GM23338 (cell line): Measurements from ENCODE around the gene YPEL5. TPM values are rescaled to one million over a fixed set of nuclear protein-coding genes. Genes with fewer than 3 reads are reported as not detected.

Experiments used
- ATAC-seq: fragments of 200-7000 bp; cut with Tn5 transposase; 3 replicates; pipeline ENCODE4 v1.9.1; 2020
- DNase-seq: peaks from one replicate; pipeline ENCODE4 v3.0.0-alpha.2; 2015; ENCODE audit warnings: low spot score
- H2AFZ ChIP-seq: fragments of 200-600 bp; sonication (generic); 2 replicates; pipeline ENCODE4 v1.8.0; 2016; ENCODE audit warnings: antibody characterized with exemption, mild to moderate bottlenecking, moderate library complexity
- H3F3A ChIP-seq: fragments of 200-600 bp; sonication (generic); replicated peaks from 2 replicates; pipeline ENCODE4 v1.8.0; 2017; ENCODE audit warnings: antibody characterized with exemption, mixed run types, low read depth
- H3K27ac ChIP-seq: fragments of 200-600 bp; sonication (generic); 2 replicates; pipeline ENCODE4 v1.6.1; 2016; ENCODE audit warnings: low read depth
- H3K27me3 ChIP-seq: fragments of 200-600 bp; sonication (generic); 2 replicates; pipeline ENCODE4 v1.8.0; 2016; ENCODE audit warnings: mild to moderate bottlenecking, mixed run types, moderate library complexity; ENCODE audit not compliant: insufficient read depth
- H3K36me3 ChIP-seq: fragments of 200-600 bp; sonication (generic); 2 replicates; pipeline ENCODE4 v1.8.0; 2016; ENCODE audit warnings: mild to moderate bottlenecking; ENCODE audit not compliant: insufficient read depth
- H3K4me1 ChIP-seq: fragments of 200-600 bp; sonication (generic); 2 replicates; pipeline ENCODE4 v1.8.0; 2016; ENCODE audit warnings: mild to moderate bottlenecking, moderate library complexity; ENCODE audit not compliant: insufficient read depth
- H3K4me2 ChIP-seq: fragments of 200-600 bp; sonication (generic); 2 replicates; pipeline ENCODE4 v1.7.1; 2017; ENCODE audit warnings: mixed run types
- H3K4me3 ChIP-seq: fragments of 200-600 bp; sonication (generic); 2 replicates; pipeline ENCODE4 v1.6.1; 2016; ENCODE audit warnings: mixed run types
- H3K79me2 ChIP-seq: fragments of 200-600 bp; sonication (generic); replicated peaks from 2 replicates; pipeline ENCODE4 v1.8.0; 2017; ENCODE audit warnings: mild to moderate bottlenecking; ENCODE audit not compliant: insufficient read depth
- H3K9me2 ChIP-seq: fragments of 200-600 bp; sonication (generic); 2 replicates; pipeline ENCODE4 v1.8.0; 2017; ENCODE audit not compliant: insufficient read depth
- H4K20me1 ChIP-seq: fragments of 200-600 bp; sonication (generic); replicated peaks from 2 replicates; pipeline ENCODE4 v1.8.0; 2017; ENCODE audit warnings: mild to moderate bottlenecking; ENCODE audit not compliant: insufficient read depth
- H3K27ac Mint-ChIP-seq: 2 replicates; pipeline ENCODE4 v1.8.0; 2020; ENCODE audit warnings: inconsistent platforms, mild to moderate bottlenecking, moderate library complexity, mixed read lengths
- H3K27me3 Mint-ChIP-seq: 3 replicates; pipeline ENCODE4 v1.8.0; 2022; ENCODE audit warnings: low read depth, mild to moderate bottlenecking, moderate library complexity, mixed read lengths, inconsistent platforms; ENCODE audit not compliant: insufficient read depth, poor library complexity
- H3K36me3 Mint-ChIP-seq: 3 replicates; pipeline ENCODE4 v1.8.0; 2021; ENCODE audit warnings: low read depth, mild to moderate bottlenecking, inconsistent platforms, moderate library complexity, mixed read lengths
- H3K4me1 Mint-ChIP-seq: 3 replicates; pipeline ENCODE4 v1.8.0; 2020; ENCODE audit warnings: mild to moderate bottlenecking, inconsistent platforms, mixed read lengths
- H3K4me3 Mint-ChIP-seq: 3 replicates; pipeline ENCODE4 v1.8.0; 2021; ENCODE audit warnings: moderate library complexity, mild to moderate bottlenecking, inconsistent platforms, mixed read lengths
- H3K9me3 Mint-ChIP-seq: 3 replicates; pipeline ENCODE4 v1.8.0; 2020; ENCODE audit warnings: moderate library complexity, mild to moderate bottlenecking, inconsistent platforms, mixed read lengths
- CREB1 ChIP-seq: fragments of 250-450 bp; sonication (Bioruptor Pico); IDR thresholded peaks from 2 replicates; pipeline ENCODE4 v1.5.0; 2020; ENCODE audit warnings: low read depth, mild to moderate bottlenecking, moderate library complexity
- EZH2 ChIP-seq: fragments of 200-600 bp; sonication (generic); IDR thresholded peaks from one replicate; pipeline ENCODE4 v1.8.0; 2017; ENCODE audit warnings: antibody characterized with exemption, mild to moderate bottlenecking, low read depth; ENCODE audit not compliant: unreplicated experiment
- JUNB ChIP-seq: IDR thresholded peaks from one replicate; pipeline ENCODE4 v1.6.1; 2016; ENCODE audit warnings: antibody characterized with exemption; ENCODE audit not compliant: unreplicated experiment
- NANOG ChIP-seq: IDR thresholded peaks from 2 replicates; pipeline ENCODE4 v1.6.1; 2016; ENCODE audit warnings: antibody characterized with exemption, borderline replicate concordance
- POLR2AphosphoS5 ChIP-seq: IDR thresholded peaks from 2 replicates; pipeline ENCODE4 v1.6.1; 2016; ENCODE audit warnings: antibody characterized with exemption, low read depth
- STAT1 ChIP-seq: IDR thresholded peaks from one replicate; pipeline ENCODE4 v1.6.1; 2016; ENCODE audit warnings: antibody characterized with exemption; ENCODE audit not compliant: unreplicated experiment
- ZNF114 ChIP-seq: fragments of 250-450 bp; sonication (Bioruptor Pico); IDR thresholded peaks from 2 replicates; pipeline ENCODE4 v1.5.0; 2020; ENCODE audit warnings: mild to moderate bottlenecking, moderate library complexity
- polyA plus RNA-seq: library from polyadenylated mRNA; unstranded; fragments of >200 nt; fragmentation: Nextera tagmentation; extraction: Ambion mirVana; gene quantifications from 2 replicates; pipeline ENCODE4 v1.2.1, GENCODE V29; 2016
- total RNA-seq: library from RNA; depleted of rRNA; stranded (reverse); fragments of >200 nt; shearing (Covaris generic); gene quantifications from 2 replicates; pipeline ENCODE4 v1.2.3, GENCODE V29; 2014
- TF ChIP-seq, protein P1 (sequence below): IDR thresholded peaks from one replicate; pipeline ENCODE4 v1.6.1; 2018; ENCODE audit warnings: antibody characterized with exemption; ENCODE audit not compliant: unreplicated experiment
- TF ChIP-seq, protein P2 (sequence below): IDR thresholded peaks from 2 replicates; pipeline ENCODE4 v1.6.1; 2016; ENCODE audit warnings: antibody characterized with exemption
- TF ChIP-seq, protein P3 (sequence below), 2 experiments: fragments of 200-600 bp in 1 of 2; sonication (generic) in 1 of 2; conservative IDR thresholded peaks; 2 replicates each; pipeline versions ENCODE4 v1.5.1 to v1.6.1; 2016 to 2017; ENCODE audit warnings: antibody characterized with exemption in 2 of 2, low read depth in 2 of 2, mild to moderate bottlenecking in 2 of 2, moderate library complexity in 1 of 2

YPEL5 gene
- total and polyA plus RNA-seq, 2 experiments from 2014 or later = 24.9 to 31.1 TPM

DNA sequence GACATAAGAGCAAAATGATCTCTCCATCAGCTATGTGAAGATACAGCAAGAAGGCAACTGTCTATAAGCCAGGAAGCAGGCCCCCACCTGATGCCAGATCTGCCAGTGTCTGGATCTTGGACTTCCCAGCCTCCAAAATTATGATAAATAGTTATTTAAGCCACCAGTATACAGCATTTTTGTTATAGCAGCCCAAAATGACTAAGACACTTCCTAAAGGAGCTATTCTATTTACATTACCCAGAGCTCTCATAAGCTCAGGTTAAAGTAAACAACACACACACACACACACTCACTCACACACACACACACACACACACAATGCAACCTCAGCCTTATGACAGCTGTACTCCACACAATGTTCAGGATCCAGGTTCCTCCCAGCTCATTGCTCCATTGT is 5.7 kb upstream of the YPEL5 start:
- no peaks in the 10 kb centered on the region for H3K9me3 Mint-ChIP-seq
- ATAC-seq (no peak), DNase-seq (no peak)
- Histone ChIP-seq H3K9me2 (no peaks in the 10 kb centered on the region), H3F3A (no peaks in the 10 kb centered on the region), H3K4me3 (no peak overlapping the region), H3K27me3 (peaks cover 9% of the 10 kb centered on the region; the same call in 1 of the 2 replicates), H4K20me1 (no peaks in the 10 kb centered on the region), H3K36me3 (no peaks in the 10 kb centered on the region), H3K4me1 (no peaks in the 10 kb centered on the region), H3K4me2 (no peak overlapping the region), H2AFZ (no peak overlapping the region), H3K27ac (no peak overlapping the region), H3K79me2 (no peaks in the 10 kb centered on the region)
- H3K4me1 Mint-ChIP-seq = no peaks in the 10 kb centered on the region
- H3K36me3 Mint-ChIP-seq = no peaks in the 10 kb centered on the region
- H3K4me3 Mint-ChIP-seq = no peak overlapping the region
- H3K27me3 Mint-ChIP-seq = peaks cover 3% of the 10 kb centered on the region
- TF ChIP-seq CREB1 (CRISPR knock-in tag) = no peak
- no peak for TF ChIP-seq STAT1
- TF ChIP-seq JUNB = no peak
- TF ChIP-seq, protein P1, sequence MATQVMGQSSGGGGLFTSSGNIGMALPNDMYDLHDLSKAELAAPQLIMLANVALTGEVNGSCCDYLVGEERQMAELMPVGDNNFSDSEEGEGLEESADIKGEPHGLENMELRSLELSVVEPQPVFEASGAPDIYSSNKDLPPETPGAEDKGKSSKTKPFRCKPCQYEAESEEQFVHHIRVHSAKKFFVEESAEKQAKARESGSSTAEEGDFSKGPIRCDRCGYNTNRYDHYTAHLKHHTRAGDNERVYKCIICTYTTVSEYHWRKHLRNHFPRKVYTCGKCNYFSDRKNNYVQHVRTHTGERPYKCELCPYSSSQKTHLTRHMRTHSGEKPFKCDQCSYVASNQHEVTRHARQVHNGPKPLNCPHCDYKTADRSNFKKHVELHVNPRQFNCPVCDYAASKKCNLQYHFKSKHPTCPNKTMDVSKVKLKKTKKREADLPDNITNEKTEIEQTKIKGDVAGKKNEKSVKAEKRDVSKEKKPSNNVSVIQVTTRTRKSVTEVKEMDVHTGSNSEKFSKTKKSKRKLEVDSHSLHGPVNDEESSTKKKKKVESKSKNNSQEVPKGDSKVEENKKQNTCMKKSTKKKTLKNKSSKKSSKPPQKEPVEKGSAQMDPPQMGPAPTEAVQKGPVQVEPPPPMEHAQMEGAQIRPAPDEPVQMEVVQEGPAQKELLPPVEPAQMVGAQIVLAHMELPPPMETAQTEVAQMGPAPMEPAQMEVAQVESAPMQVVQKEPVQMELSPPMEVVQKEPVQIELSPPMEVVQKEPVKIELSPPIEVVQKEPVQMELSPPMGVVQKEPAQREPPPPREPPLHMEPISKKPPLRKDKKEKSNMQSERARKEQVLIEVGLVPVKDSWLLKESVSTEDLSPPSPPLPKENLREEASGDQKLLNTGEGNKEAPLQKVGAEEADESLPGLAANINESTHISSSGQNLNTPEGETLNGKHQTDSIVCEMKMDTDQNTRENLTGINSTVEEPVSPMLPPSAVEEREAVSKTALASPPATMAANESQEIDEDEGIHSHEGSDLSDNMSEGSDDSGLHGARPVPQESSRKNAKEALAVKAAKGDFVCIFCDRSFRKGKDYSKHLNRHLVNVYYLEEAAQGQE = no peak
- TF ChIP-seq, protein P2, sequence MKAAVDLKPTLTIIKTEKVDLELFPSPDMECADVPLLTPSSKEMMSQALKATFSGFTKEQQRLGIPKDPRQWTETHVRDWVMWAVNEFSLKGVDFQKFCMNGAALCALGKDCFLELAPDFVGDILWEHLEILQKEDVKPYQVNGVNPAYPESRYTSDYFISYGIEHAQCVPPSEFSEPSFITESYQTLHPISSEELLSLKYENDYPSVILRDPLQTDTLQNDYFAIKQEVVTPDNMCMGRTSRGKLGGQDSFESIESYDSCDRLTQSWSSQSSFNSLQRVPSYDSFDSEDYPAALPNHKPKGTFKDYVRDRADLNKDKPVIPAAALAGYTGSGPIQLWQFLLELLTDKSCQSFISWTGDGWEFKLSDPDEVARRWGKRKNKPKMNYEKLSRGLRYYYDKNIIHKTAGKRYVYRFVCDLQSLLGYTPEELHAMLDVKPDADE = no peak
- no peak for TF ChIP-seq ZNF114 (CRISPR knock-in tag)
- TF ChIP-seq EZH2 = no peak
- no peak overlapping the region for H3K27ac Mint-ChIP-seq

DNA sequence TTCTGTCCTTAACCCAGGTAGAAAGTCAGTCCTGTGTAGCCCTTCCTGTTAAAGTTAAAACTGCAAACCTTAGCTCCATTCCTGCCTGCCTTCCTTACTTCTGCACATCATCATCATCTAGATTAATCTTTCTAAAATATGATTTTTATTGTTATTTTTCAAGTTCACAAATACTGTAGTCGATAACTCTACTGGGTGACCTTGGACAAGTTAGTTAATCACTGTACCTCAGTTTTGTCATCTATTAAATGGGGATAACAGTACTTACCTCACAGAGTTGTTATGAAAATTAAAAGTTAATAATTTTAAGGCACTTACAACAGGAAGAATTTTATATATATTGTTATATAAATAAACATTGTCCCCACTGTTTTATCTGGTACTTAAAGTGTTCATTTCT is 2.5 kb upstream of the YPEL5 start:
- ATAC-seq (no peak), DNase-seq (no peak)
- Histone ChIP-seq H3K4me1 (peaks cover 10% of the 10 kb centered on the region), H3K9me2 (no peaks in the 10 kb centered on the region), H4K20me1 (no peaks in the 10 kb centered on the region), H3K4me3 (no peak overlapping the region), H2AFZ (no peak overlapping the region), H3K36me3 (no peaks in the 10 kb centered on the region), H3K27ac (no peak overlapping the region), H3F3A (no peaks in the 10 kb centered on the region), H3K79me2 (no peaks in the 10 kb centered on the region), H3K27me3 (peaks cover 9% of the 10 kb centered on the region; the same call in 1 of the 2 replicates), H3K4me2 (no peak overlapping the region)
- peaks cover 14% of the 10 kb centered on the region; the same call in 2 of the 3 replicates for H3K4me1 Mint-ChIP-seq
- no peak overlapping the region for H3K4me3 Mint-ChIP-seq
- H3K27ac Mint-ChIP-seq = no peak overlapping the region
- no peaks in the 10 kb centered on the region for H3K36me3 Mint-ChIP-seq
- peaks cover 3% of the 10 kb centered on the region for H3K27me3 Mint-ChIP-seq
- no peaks in the 10 kb centered on the region for H3K9me3 Mint-ChIP-seq
- TF ChIP-seq POLR2AphosphoS5 (no peak), NANOG (no peak)
- TF ChIP-seq, protein P3, sequence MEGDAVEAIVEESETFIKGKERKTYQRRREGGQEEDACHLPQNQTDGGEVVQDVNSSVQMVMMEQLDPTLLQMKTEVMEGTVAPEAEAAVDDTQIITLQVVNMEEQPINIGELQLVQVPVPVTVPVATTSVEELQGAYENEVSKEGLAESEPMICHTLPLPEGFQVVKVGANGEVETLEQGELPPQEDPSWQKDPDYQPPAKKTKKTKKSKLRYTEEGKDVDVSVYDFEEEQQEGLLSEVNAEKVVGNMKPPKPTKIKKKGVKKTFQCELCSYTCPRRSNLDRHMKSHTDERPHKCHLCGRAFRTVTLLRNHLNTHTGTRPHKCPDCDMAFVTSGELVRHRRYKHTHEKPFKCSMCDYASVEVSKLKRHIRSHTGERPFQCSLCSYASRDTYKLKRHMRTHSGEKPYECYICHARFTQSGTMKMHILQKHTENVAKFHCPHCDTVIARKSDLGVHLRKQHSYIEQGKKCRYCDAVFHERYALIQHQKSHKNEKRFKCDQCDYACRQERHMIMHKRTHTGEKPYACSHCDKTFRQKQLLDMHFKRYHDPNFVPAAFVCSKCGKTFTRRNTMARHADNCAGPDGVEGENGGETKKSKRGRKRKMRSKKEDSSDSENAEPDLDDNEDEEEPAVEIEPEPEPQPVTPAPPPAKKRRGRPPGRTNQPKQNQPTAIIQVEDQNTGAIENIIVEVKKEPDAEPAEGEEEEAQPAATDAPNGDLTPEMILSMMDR (conservative IDR thresholded peaks at IDR 0.05; ENCODE audit: low read depth in 2 of 2) = no peak
- TF ChIP-seq, protein P2 = no peak
